Lung (tissue), 12 donors: Measurements from ENCODE around the gene ZBTB34. TPM values are rescaled to one million over a fixed set of nuclear protein-coding genes. Genes with fewer than 3 reads are reported as not detected.

ENCODE experiments used
- ATAC-seq: fragments of 200-7000 bp; cut with Tn5 transposase; one replicate; pipeline ENCODE4 v1.9.1; 2020; ENCODE audit warnings: moderate number of reproducible peaks; ENCODE audit not compliant: insufficient read depth, low FRiP score
- DNase-seq, 3 donors: peaks; one replicate each; pipeline ENCODE4 v3.0.0-alpha.2; 2013 to 2017
- H3K27ac ChIP-seq, 2 donors: one replicate each; pipeline ENCODE4 v1.5.1; 2013; ENCODE audit warnings: mild to moderate bottlenecking in 2 of 2, moderate library complexity in 2 of 2, control low read depth in 1 of 2, inconsistent platforms in 1 of 2, low read depth in 1 of 2, low read length in 1 of 2
- H3K27me3 ChIP-seq, 3 donors: one replicate each; pipeline ENCODE4 v1.5.1; 2013; ENCODE audit warnings: low read length in 2 of 3; ENCODE audit not compliant: control insufficient read depth in 3 of 3, insufficient read depth in 3 of 3
- H3K36me3 ChIP-seq, 4 donors: one replicate each; pipeline ENCODE4 v1.5.1; 2013; ENCODE audit warnings: low read length in 4 of 4, mild to moderate bottlenecking in 1 of 4, moderate library complexity in 1 of 4; ENCODE audit not compliant: control insufficient read depth in 4 of 4, insufficient read depth in 4 of 4
- H3K4me1 ChIP-seq, 5 donors: one replicate each; pipeline ENCODE4 v1.5.1; 2013; ENCODE audit warnings: low read length in 5 of 5, mild to moderate bottlenecking in 2 of 5, moderate library complexity in 1 of 5; ENCODE audit not compliant: control insufficient read depth in 5 of 5, insufficient read depth in 5 of 5
- H3K4me3 ChIP-seq: one replicate; pipeline ENCODE4 v1.5.1; 2013; ENCODE audit warnings: mild to moderate bottlenecking, control low read depth, moderate library complexity
- H3K9ac ChIP-seq, 2 donors: one replicate each; pipeline ENCODE4 v1.5.1; 2013; ENCODE audit warnings: low read length in 2 of 2, control low read depth in 1 of 2; ENCODE audit not compliant: insufficient read depth in 1 of 2
- H3K9me3 ChIP-seq, 4 donors: one replicate each; pipeline ENCODE4 v1.5.1; 2013; ENCODE audit warnings: low read length in 3 of 4, mild to moderate bottlenecking in 1 of 4, moderate library complexity in 1 of 4; ENCODE audit not compliant: control insufficient read depth in 4 of 4, insufficient read depth in 3 of 4
- CTCF ChIP-seq: IDR thresholded peaks from 2 replicates; pipeline ENCODE4 v1.5.1; 2012; ENCODE audit warnings: mild to moderate bottlenecking; ENCODE audit errors: control extremely low read depth, extremely low read depth
- WGBS, 2 donors: extraction: QIAGEN DNeasy Blood & Tissue Kit; methylation state at CpG; one replicate each; pipeline ENCODE4 v1.1.7; 2013; 5-methylcytosine and 5-hydroxymethylcytosine counted together
- polyA plus RNA-seq, 2 donors: library from polyadenylated mRNA; stranded (reverse); fragments of 200-250 nt; gene quantifications; one replicate each; pipeline ENCODE4 v1.2.1, GENCODE V29; 2013
- total RNA-seq, 2 donors: library from RNA; depleted of rRNA in 1 of 2; stranded (reverse); fragments of >200 nt in 1 of 2; gene quantifications; one replicate each; pipeline ENCODE4 v1.2.1, GENCODE V29; 2014 to 2021
- donor health status: control.
- donor health status: control.
- donor health status: Bipolar disorder and iron deficiency.
- donor health status: healthy.
- donor health status: DM: yes; HTN: yes; CAD: no.

Gene ZBTB34
- total and polyA plus RNA-seq, 4 donors, result 3.2 to 35.6 (median 7.7) TPM

GRCh38 chr9:126932871-126933321, 72.5 kb downstream of the ZBTB34 start:
- no peaks in the 10 kb centered on the region for H3K27me3 ChIP-seq
- H3K4me1 ChIP-seq, result no peaks in the 10 kb centered on the region
- H3K9ac ChIP-seq, result no peak overlapping the region
- TF ChIP-seq CTCF, result no peak
- ATAC-seq (no peak), DNase-seq (no peak)
- no peak overlapping the region for H3K4me3 ChIP-seq
- H3K9me3 ChIP-seq, result no peaks in the 10 kb centered on the region
- WGBS, 2 donors, result 88 to 89% methylated on average over 11 of the region's 11 CpGs
- H3K27ac ChIP-seq, result no peak overlapping the region
- peaks cover 0 to 5% (median 0%) of the 10 kb centered on the region in 4 donors for H3K36me3 ChIP-seq

- Histone ChIP-seq H3K27me3 (no peaks in the 10 kb centered on the region), H3K27ac (no peak overlapping the region), H3K9ac (no peak overlapping the region), H3K36me3 (peaks cover 0 to 5% (median 0%) of the 10 kb centered on the region in 4 donors), H3K9me3 (no peaks in the 10 kb centered on the region), H3K4me1 (no peaks in the 10 kb centered on the region), H3K4me3 (no peak overlapping the region)
- no peak for DNase-seq
- ATAC-seq, result no peak
- TF ChIP-seq CTCF, result no peak
- WGBS, 2 donors, result 89 to 96% methylated on average over 11 of the region's 11 CpGs
Measured at GRCh38 chr9:126933334-126933980, 73.0 kb downstream of the ZBTB34 start.

GRCh38 chr9:126934441-126934840, 74.0 kb downstream of the ZBTB34 start:
- no peaks in the 10 kb centered on the region for H3K4me1 ChIP-seq
- WGBS, 2 donors, result 92 to 93% methylated on average over 8 of the region's 8 CpGs
- no peaks in the 10 kb centered on the region for H3K9me3 ChIP-seq
- no peak overlapping the region for H3K27ac ChIP-seq
- H3K9ac ChIP-seq, result no peak overlapping the region
- H3K36me3 ChIP-seq, result peaks cover 0 to 5% (median 0%) of the 10 kb centered on the region in 4 donors
- no peaks in the 10 kb centered on the region for H3K27me3 ChIP-seq
- no peak for DNase-seq
- no peak for TF ChIP-seq CTCF
- no peak for ATAC-seq
- H3K4me3 ChIP-seq, result no peak overlapping the region

Other genes with a start within 250 kb of the ZBTB34 start
- gene LMX1B, start 246.7 kb upstream of the ZBTB34 start, total RNA-seq, result under 1 TPM; 0.14 to 0.77 TPM
- under 1 TPM; under 0.01 to 0.06 TPM for gene LMX1B, start 246.7 kb upstream of the ZBTB34 start, polyA plus RNA-seq
- gene ZBTB43, start 55.6 kb upstream of the ZBTB34 start, total RNA-seq, result 10 to 100 TPM; 23.3 to 64.3 TPM
- gene ZBTB43, start 55.6 kb upstream of the ZBTB34 start, polyA plus RNA-seq, result 1 to 10 TPM; 4.6 to 5.8 TPM
- 10 to 100 TPM; 17.8 to 30.3 TPM for gene RALGPS1, start 54.1 kb downstream of the ZBTB34 start, total RNA-seq
- 1 to 10 TPM; 3.5 to 5.9 TPM for gene RALGPS1, start 54.1 kb downstream of the ZBTB34 start, polyA plus RNA-seq